Osteoblast (primary cell): ENCODE measurements around the gene ZNF189. TPM values are rescaled to one million over a fixed set of nuclear protein-coding genes. Genes with fewer than 3 reads are reported as not detected.
A peak's percentile ranks its signal among the peaks of the same experiment; 100 is the strongest.

ENCODE experiments used
- DNase-seq: peaks from one replicate; pipeline ENCODE4 v3.0.0; 2011; ENCODE audit warnings: low spot score, mixed read lengths; ENCODE audit not compliant: insufficient read length; ENCODE audit errors: missing footprints
- H2AFZ ChIP-seq: 2 replicates; pipeline ENCODE4 v1.6.0; 2011; ENCODE audit warnings: mild to moderate bottlenecking, low read length
- H3K27ac ChIP-seq: 2 replicates; pipeline ENCODE4 v1.5.1; 2011; ENCODE audit warnings: mild to moderate bottlenecking, low read depth, low read length, moderate library complexity
- H3K27me3 ChIP-seq: 2 replicates; pipeline ENCODE4 v1.6.0; 2012; ENCODE audit warnings: mild to moderate bottlenecking, control low read depth, inconsistent platforms, low read length, moderate library complexity; ENCODE audit not compliant: insufficient read depth
- H3K36me3 ChIP-seq: 2 replicates; pipeline ENCODE4 v1.5.1; 2011; ENCODE audit warnings: mild to moderate bottlenecking, low read length, control low read depth, moderate library complexity; ENCODE audit not compliant: insufficient read depth
- H3K4me1 ChIP-seq: 2 replicates; pipeline ENCODE4 v1.5.1; 2011; ENCODE audit warnings: mild to moderate bottlenecking, low read length, control low read depth, moderate library complexity; ENCODE audit not compliant: insufficient read depth
- H3K4me2 ChIP-seq: 2 replicates; pipeline ENCODE4 v1.6.0; 2011; ENCODE audit warnings: mild to moderate bottlenecking, low read length; ENCODE audit not compliant: insufficient read depth
- H3K4me3 ChIP-seq: fragments of 200-600 bp; sonication (generic); 3 replicates; pipeline ENCODE4 v1.5.1; 2012; ENCODE audit warnings: mild to moderate bottlenecking, low read length, inconsistent platforms; ENCODE audit not compliant: insufficient read depth
- H3K79me2 ChIP-seq: 2 replicates; pipeline ENCODE4 v1.6.0; 2012; ENCODE audit warnings: mild to moderate bottlenecking, low read length, control low read depth, inconsistent platforms; ENCODE audit not compliant: insufficient read depth
- H3K9me3 ChIP-seq: 2 replicates; pipeline ENCODE4 v1.5.1; 2011; ENCODE audit warnings: low read depth, low read length, control low read depth
- H4K20me1 ChIP-seq: 2 replicates; pipeline ENCODE4 v1.6.0; 2012; ENCODE audit warnings: mild to moderate bottlenecking, low read length, control low read depth; ENCODE audit not compliant: insufficient read depth
- CTCF ChIP-seq: IDR thresholded peaks from 2 replicates; pipeline ENCODE4 v1.5.1; 2011; ENCODE audit warnings: mild to moderate bottlenecking, low read depth, low read length, moderate library complexity; ENCODE audit errors: extremely low read depth
- total RNA-seq: library from RNA; depleted of rRNA; stranded (reverse); fragments of >200 nt; gene quantifications from 2 replicates; pipeline ENCODE4 v1.2.3, GENCODE V29; 2012

Gene ZNF189
- total RNA-seq, 1 donor: 17.7 TPM

GRCh38 chr9:101397746-101398067 is 944 bp upstream of the ZNF189 start:
- peaks cover 88% of the 10 kb centered on the region for H3K79me2 ChIP-seq
- peaks cover 5% of the 10 kb centered on the region for H4K20me1 ChIP-seq
- H3K27ac ChIP-seq: peak overlapping the region; percentile 98
- no peak for DNase-seq
- peak overlapping the region; percentile 99 for H2AFZ ChIP-seq
- no peak for TF ChIP-seq CTCF
- H3K9me3 ChIP-seq: no peaks in the 10 kb centered on the region
- peaks cover 16% of the 10 kb centered on the region for H3K4me1 ChIP-seq
- H3K4me2 ChIP-seq: peak overlapping the region; percentile 95
- peaks cover 27% of the 10 kb centered on the region for H3K36me3 ChIP-seq
- H3K27me3 ChIP-seq: no peaks in the 10 kb centered on the region
- H3K4me3 ChIP-seq: peak overlapping the region; percentile 95

GRCh38 chr9:101398930-101399642 is 435 bp downstream of the ZNF189 start:
- peaks cover 41% of the 10 kb centered on the region for H3K36me3 ChIP-seq
- peak overlapping the region; percentile 83 for H2AFZ ChIP-seq
- H3K79me2 ChIP-seq: peaks cover 80% of the 10 kb centered on the region
- H3K4me3 ChIP-seq: peak overlapping the region; percentile 95
- peak overlapping the region; percentile 81 for H3K27ac ChIP-seq
- peak; percentile 63 for DNase-seq
- H3K4me1 ChIP-seq: peaks cover 16% of the 10 kb centered on the region
- TF ChIP-seq CTCF: no peak
- H3K27me3 ChIP-seq: no peaks in the 10 kb centered on the region
- H3K9me3 ChIP-seq: no peaks in the 10 kb centered on the region
- H4K20me1 ChIP-seq: peaks cover 5% of the 10 kb centered on the region
- peak overlapping the region; percentile 95 for H3K4me2 ChIP-seq

GRCh38 chr9:101399643-101399970 is 956 bp downstream of the ZNF189 start:
- H3K36me3 ChIP-seq: peaks cover 45% of the 10 kb centered on the region
- H2AFZ ChIP-seq: no peak overlapping the region
- peak overlapping the region; percentile 81 for H3K27ac ChIP-seq
- H3K79me2 ChIP-seq: peaks cover 75% of the 10 kb centered on the region
- peak overlapping the region; percentile 95 for H3K4me2 ChIP-seq
- peak overlapping the region; percentile 95 for H3K4me3 ChIP-seq
- TF ChIP-seq CTCF: no peak
- H3K9me3 ChIP-seq: no peaks in the 10 kb centered on the region
- DNase-seq: no peak
- H3K4me1 ChIP-seq: peaks cover 16% of the 10 kb centered on the region
- H4K20me1 ChIP-seq: peaks cover 2% of the 10 kb centered on the region
- H3K27me3 ChIP-seq: no peaks in the 10 kb centered on the region

- TF ChIP-seq CTCF: no peak
- DNase-seq: no peak
- H3K79me2 ChIP-seq: peaks cover 70% of the 10 kb centered on the region
Observed at GRCh38 chr9:101400120-101400519, 1.5 kb downstream of the ZNF189 start.

More at GRCh38 chr9:101400120-101400519, 1.5 kb downstream of the ZNF189 start:
- Histone ChIP-seq H3K4me1 (peaks cover 16% of the 10 kb centered on the region), H3K27me3 (no peaks in the 10 kb centered on the region), H4K20me1 (no peaks in the 10 kb centered on the region), H3K4me2 (peak overlapping the region; percentile 95), H3K36me3 (peaks cover 51% of the 10 kb centered on the region), H3K27ac (no peak overlapping the region), H3K9me3 (peaks cover 4% of the 10 kb centered on the region), H3K4me3 (peak overlapping the region; percentile 95), H2AFZ (no peak overlapping the region)
